HEK293 (cell line): ENCODE measurements around the gene LTB4R.

Experiments used
- CTCF ChIA-PET: fragments of 350-600 bp; formaldehyde crosslinking; extraction: SDS; loops from one replicate; lab custom pipeline; 2021; ENCODE audit warnings: antibody characterized with exemption; lab: Yijun Ruan, JAX
- POLR2A ChIA-PET: fragments of 300-600 bp; formaldehyde crosslinking; extraction: SDS; loops from one replicate; lab custom pipeline; 2020; ENCODE audit warnings: antibody characterized with exemption, inconsistent platforms; lab: Yijun Ruan, JAX
- H3K27ac ChIP-seq: fragments of 200-500 bp; sonication (Bioruptor generic); 2 replicates; pipeline ENCODE4 v1.5.1; 2014; ENCODE audit warnings: low read depth, low read length, control low read depth, inconsistent platforms; ENCODE audit errors: extremely low read depth
- H3K36me3 ChIP-seq, 2 experiments: fragments of 200-500 bp in 1 of 2; sonication (Bioruptor generic) in 1 of 2; 1 replicate in 1 of 2; 2 replicates in 1 of 2; pipeline ENCODE4 v1.5.1; 2014 to 2017; ENCODE audit warnings: inconsistent platforms in 2 of 2, low read length in 2 of 2; ENCODE audit not compliant: control insufficient read depth in 2 of 2, insufficient read depth in 1 of 2
- H3K4me1 ChIP-seq: fragments of 200-500 bp; sonication (Bioruptor generic); 2 replicates; pipeline ENCODE4 v1.5.1; 2014; ENCODE audit warnings: mild to moderate bottlenecking, low read length, inconsistent platforms; ENCODE audit not compliant: control insufficient read depth, insufficient read depth
- H3K4me3 ChIP-seq: 2 replicates; pipeline ENCODE4 v1.5.1; 2011; ENCODE audit warnings: low read depth, mild to moderate bottlenecking, control low read depth, low read length, moderate library complexity
- H3K9me3 ChIP-seq: fragments of 200-500 bp; sonication (Bioruptor generic); 2 replicates; pipeline ENCODE4 v1.5.1; 2014; ENCODE audit warnings: low read depth, low read length, inconsistent platforms; ENCODE audit not compliant: control insufficient read depth, insufficient read depth
- KLF1 ChIP-seq: fragments of 450-650 bp; formaldehyde crosslinking; IDR thresholded peaks from 2 replicates; pipeline ENCODE4 v1.5.1; 2016; ENCODE audit warnings: missing biosample characterization, missing genetic modification characterization
- MEIS1 ChIP-seq: sonication (generic); formaldehyde crosslinking; IDR thresholded peaks from 2 replicates; pipeline ENCODE4 v1.8.1; 2022; ENCODE audit warnings: missing genetic modification reagents, mild to moderate bottlenecking, borderline replicate concordance
- REPIN1 ChIP-seq: fragments of 450-650 bp; formaldehyde crosslinking; IDR thresholded peaks from 2 replicates; pipeline ENCODE4 v1.5.1; 2017; ENCODE audit warnings: missing biosample characterization, missing genetic modification characterization, low read depth
- YY1 ChIP-seq: fragments of 450-650 bp; formaldehyde crosslinking; IDR thresholded peaks from 2 replicates; pipeline ENCODE4 v1.5.1; 2018; ENCODE audit warnings: missing biosample characterization, missing genetic modification characterization
- ZNF155 ChIP-seq: fragments of 450-650 bp; formaldehyde crosslinking; IDR thresholded peaks from 2 replicates; pipeline ENCODE4 v1.5.1; 2016; ENCODE audit warnings: missing biosample characterization, missing genetic modification characterization
- ZNF16 ChIP-seq: fragments of 450-650 bp; formaldehyde crosslinking; IDR thresholded peaks from 2 replicates; pipeline ENCODE4 v1.5.1; 2016; ENCODE audit warnings: low read depth, missing biosample characterization, missing genetic modification characterization
- ZNF223 ChIP-seq: fragments of 450-650 bp; formaldehyde crosslinking; IDR thresholded peaks from 2 replicates; pipeline ENCODE4 v1.5.1; 2016; ENCODE audit warnings: missing biosample characterization, missing genetic modification characterization
- ZNF274 ChIP-seq, 2 experiments: fragments of 200-500 bp in 1 of 2; fragments of 450-650 bp in 1 of 2; sonication (Bioruptor generic) in 1 of 2; formaldehyde crosslinking in 1 of 2; IDR thresholded peaks; 2 replicates each; pipeline versions ENCODE4 v1.5.1 to v1.6.1; 2014 to 2016; ENCODE audit warnings: borderline replicate concordance in 1 of 2, inconsistent platforms in 1 of 2, low read length in 1 of 2, missing biosample characterization in 1 of 2, missing genetic modification characterization in 1 of 2
- ZNF302 ChIP-seq: fragments of 450-650 bp; formaldehyde crosslinking; IDR thresholded peaks from 2 replicates; pipeline ENCODE4 v1.5.1; 2016; ENCODE audit warnings: missing biosample characterization, missing genetic modification characterization, low read depth
- ZNF433 ChIP-seq: fragments of 450-650 bp; formaldehyde crosslinking; IDR thresholded peaks from 2 replicates; pipeline ENCODE4 v1.5.1; 2016; ENCODE audit warnings: missing biosample characterization, missing genetic modification characterization, low read depth
- ZNF488 ChIP-seq: fragments of 450-650 bp; formaldehyde crosslinking; IDR thresholded peaks from 2 replicates; pipeline ENCODE4 v1.5.1; 2016; ENCODE audit warnings: missing biosample characterization, missing genetic modification characterization
- ZNF549 ChIP-seq: fragments of 450-650 bp; IDR thresholded peaks from 2 replicates; pipeline ENCODE4 v1.5.1; 2018; ENCODE audit warnings: missing biosample characterization, missing genetic modification characterization, mild to moderate bottlenecking, inconsistent platforms, moderate library complexity
- ZNF558 ChIP-seq: fragments of 450-650 bp; formaldehyde crosslinking; IDR thresholded peaks from 2 replicates; pipeline ENCODE4 v1.5.1; 2016; ENCODE audit warnings: missing biosample characterization, missing genetic modification characterization
- ZNF596 ChIP-seq: fragments of 450-650 bp; IDR thresholded peaks from 2 replicates; pipeline ENCODE4 v1.5.0; 2018; ENCODE audit warnings: missing biosample characterization, mild to moderate bottlenecking, missing genetic modification characterization, moderate library complexity
- ZNF600 ChIP-seq: fragments of 450-650 bp; formaldehyde crosslinking; IDR thresholded peaks from 2 replicates; pipeline ENCODE4 v1.5.1; 2016; ENCODE audit warnings: missing biosample characterization, missing genetic modification characterization
- ZNF610 ChIP-seq: fragments of 450-650 bp; formaldehyde crosslinking; IDR thresholded peaks from 2 replicates; pipeline ENCODE4 v1.5.1; 2016; ENCODE audit warnings: missing biosample characterization, missing genetic modification characterization, borderline replicate concordance
- ZNF658 ChIP-seq: fragments of 450-650 bp; formaldehyde crosslinking; IDR thresholded peaks from 2 replicates; pipeline ENCODE4; 2016; ENCODE audit warnings: missing biosample characterization, missing genetic modification characterization
- ZNF664 ChIP-seq: fragments of 450-650 bp; formaldehyde crosslinking; IDR thresholded peaks from 2 replicates; pipeline ENCODE4 v1.5.1; 2016; ENCODE audit warnings: missing biosample characterization, missing genetic modification characterization
- ZNF670 ChIP-seq: fragments of 450-650 bp; formaldehyde crosslinking; IDR thresholded peaks from 2 replicates; pipeline ENCODE4 v1.5.1; 2016; ENCODE audit warnings: missing biosample characterization, missing genetic modification characterization, low read depth
- ZNF707 ChIP-seq: fragments of 450-650 bp; formaldehyde crosslinking; IDR thresholded peaks from 2 replicates; pipeline ENCODE4 v1.5.1; 2016; ENCODE audit warnings: missing biosample characterization, missing genetic modification characterization
- ZNF768 ChIP-seq: fragments of 450-650 bp; formaldehyde crosslinking; IDR thresholded peaks from 2 replicates; pipeline ENCODE4 v1.5.1; 2018; ENCODE audit warnings: missing biosample characterization, mild to moderate bottlenecking, missing genetic modification characterization
- ZNF785 ChIP-seq: fragments of 450-650 bp; formaldehyde crosslinking; IDR thresholded peaks from 2 replicates; pipeline ENCODE4 v1.5.1; 2016; ENCODE audit warnings: missing biosample characterization, missing genetic modification characterization
- TF ChIP-seq, protein P1 (sequence below): fragments of 450-650 bp; formaldehyde crosslinking; optimal IDR thresholded peaks from 2 replicates; pipeline ENCODE3; 2016; ENCODE audit warnings: missing biosample characterization, mild to moderate bottlenecking, missing genetic modification characterization

LTB4R gene

DNA sequence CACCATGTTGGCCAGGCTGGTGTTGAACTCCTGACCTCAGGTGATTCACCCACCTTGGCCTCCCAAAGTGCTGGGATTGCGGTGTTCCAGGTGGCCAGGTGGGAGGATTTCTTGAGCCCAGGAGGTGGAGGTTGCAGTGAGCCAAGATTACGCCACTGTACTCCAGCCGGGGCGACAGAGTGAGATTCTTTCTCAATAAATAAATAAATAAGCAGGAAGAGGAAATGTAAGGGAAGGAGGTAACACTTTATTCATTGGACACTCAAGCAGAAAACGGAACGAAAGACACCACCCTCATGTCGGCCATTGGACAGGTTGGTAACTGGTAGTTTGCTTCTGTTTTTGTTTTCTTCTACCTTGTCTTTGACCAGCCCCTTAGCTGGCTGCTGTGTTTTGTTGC is 43.7 kb downstream of the LTB4R start:
- Histone ChIP-seq H3K36me3 (no peaks in the 10 kb centered on the region), H3K4me1 (no peaks in the 10 kb centered on the region), H3K9me3 (no peaks in the 10 kb centered on the region), H3K4me3 (no peak overlapping the region)
- TF ChIP-seq REPIN1 (tag by site-specific recombination) (no peak), ZNF488 (no peak), ZNF785 (tag by site-specific recombination) (no peak), ZNF664 (tag by site-specific recombination) (no peak), YY1 (no peak), ZNF274 (IDR thresholded peaks at IDR 0.05; ENCODE audit: low read length) (no peak), ZNF274 (tag by site-specific recombination; IDR thresholded peaks at IDR 0.05; ENCODE audit: borderline replicate concordance) (no peak), ZNF433 (tag by site-specific recombination) (no peak), ZNF610 (tag by site-specific recombination) (no peak), MEIS1 (CRISPR knock-in tag) (no peak), ZNF670 (tag by site-specific recombination) (no peak)
- TF ChIP-seq, protein P1, sequence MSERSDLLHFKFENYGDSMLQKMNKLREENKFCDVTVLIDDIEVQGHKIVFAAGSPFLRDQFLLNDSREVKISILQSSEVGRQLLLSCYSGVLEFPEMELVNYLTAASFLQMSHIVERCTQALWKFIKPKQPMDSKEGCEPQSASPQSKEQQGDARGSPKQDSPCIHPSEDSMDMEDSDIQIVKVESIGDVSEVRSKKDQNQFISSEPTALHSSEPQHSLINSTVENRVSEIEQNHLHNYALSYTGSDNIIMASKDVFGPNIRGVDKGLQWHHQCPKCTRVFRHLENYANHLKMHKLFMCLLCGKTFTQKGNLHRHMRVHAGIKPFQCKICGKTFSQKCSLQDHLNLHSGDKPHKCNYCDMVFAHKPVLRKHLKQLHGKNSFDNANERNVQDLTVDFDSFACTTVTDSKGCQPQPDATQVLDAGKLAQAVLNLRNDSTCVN (tag by site-specific recombination): no peak
- TF ChIP-seq, all 188 proteins: peak for 0
- POLR2A ChIA-PET: no interaction called here
- CTCF ChIA-PET: interaction anchor here (1.0 to 2.1 kb wide), 2 partner anchors 22 to 77 kb away, joined by 4 to 8 read pairs; no protein-coding TSS in a partner anchor
- H3K27ac ChIP-seq: no peak overlapping the region

DNA sequence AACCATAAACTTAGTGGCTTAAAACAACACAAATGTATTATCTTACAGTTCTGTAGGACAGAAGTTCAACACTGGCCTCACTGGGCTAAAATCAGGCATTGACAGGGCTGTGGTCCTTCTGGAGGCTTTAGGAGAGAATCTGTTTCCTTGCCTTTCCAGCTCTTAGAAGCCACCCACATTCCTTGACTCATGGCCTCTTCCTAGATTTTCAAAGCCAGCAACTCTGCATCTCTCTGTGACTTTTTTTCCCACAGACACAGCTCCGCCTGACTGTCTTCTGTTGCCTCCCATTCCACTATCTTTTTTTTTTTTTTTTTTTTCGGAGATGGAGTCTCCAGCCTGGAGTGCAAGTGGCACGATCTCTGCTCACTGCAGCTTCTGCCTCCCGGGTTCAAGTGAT is 44.9 kb downstream of the LTB4R start:
- Histone ChIP-seq H3K4me1 (no peaks in the 10 kb centered on the region), H3K27ac (no peak overlapping the region), H3K4me3 (no peak overlapping the region), H3K36me3 (no peaks in the 10 kb centered on the region)
- ChIA-PET CTCF (no interaction called here), POLR2A (interaction anchor here (0.7 kb wide), 1 partner anchor 10 kb away, joined by 4 read pairs; no protein-coding TSS in a partner anchor)
- TF ChIP-seq ZNF302 (tag by site-specific recombination) (no peak), ZNF549 (tag by site-specific recombination) (no peak), ZNF658 (tag by site-specific recombination) (no peak), KLF1 (tag by site-specific recombination) (no peak)
- TF ChIP-seq, all 188 proteins: peak for 0
- H3K9me3 ChIP-seq: no peaks in the 10 kb centered on the region

GRCh38 chr14:24360281-24360680 is 49.0 kb downstream of the LTB4R start:
- no peak for TF ChIP-seq ZNF155 (tag by site-specific recombination)
- TF ChIP-seq ZNF707: no peak
- TF ChIP-seq ZNF16 (tag by site-specific recombination): no peak
- TF ChIP-seq ZNF558 (tag by site-specific recombination): no peak
- no peak for TF ChIP-seq ZNF223 (tag by site-specific recombination)
- TF ChIP-seq ZNF596: no peak
- no peak for TF ChIP-seq ZNF600 (tag by site-specific recombination)
- no peak for TF ChIP-seq ZNF664 (tag by site-specific recombination)
- TF ChIP-seq ZNF768 (tag by site-specific recombination): no peak
- Histone ChIP-seq H3K4me3 (no peak overlapping the region), H3K27ac (no peak overlapping the region), H3K36me3 (no peaks in the 10 kb centered on the region), H3K4me1 (peaks cover 2% of the 10 kb centered on the region; the same call in 1 of the 2 replicates), H3K9me3 (no peaks in the 10 kb centered on the region)
- POLR2A ChIA-PET: interaction anchor here (1.1 kb wide), 1 partner anchor 69 kb away, joined by 3 read pairs; the partner anchor contains the start of genes CBLN3 and KHNYN
- CTCF ChIA-PET: interaction anchor here (0.6 to 4.0 kb wide), 5 partner anchors 26 to 1073 kb away, joined by 3 to 41 read pairs (median 3); partner anchors contain the start of genes CBLN3 and KHNYN
